HepG2 (cell line): ENCODE data around the gene CPXM2. TPM values are rescaled to one million over a fixed set of nuclear protein-coding genes. Genes with fewer than 3 reads are reported as not detected.

Experiments used
- polyA plus RNA-seq, 8 experiments: library from polyadenylated mRNA; depleted of rRNA in 3 of 8; stranded (reverse) in 7 of 8; unstranded in 1 of 8; fragments of >200 nt; fragmentation: Illumina TruSeq in 4 of 8; extraction: Trizol in 4 of 8; gene quantifications; 2 replicates each; pipeline versions ENCODE4 v1.2.1 to v1.2.3, GENCODE V29; 2011 to 2016; ENCODE audit warnings: low read depth in 4 of 8, missing spikeins in 1 of 8, mixed read lengths in 1 of 8; ENCODE audit not compliant: insufficient read depth in 1 of 8
- total RNA-seq, 5 experiments: library from RNA; depleted of rRNA; stranded (reverse); fragments of >200 nt; fragmentation: Illumina TruSeq; extraction: Trizol; gene quantifications; 2 replicates each; pipeline ENCODE4 v1.2.3, GENCODE V29; 2016; ENCODE audit warnings: low read depth in 1 of 5

Gene CPXM2
- total and polyA plus RNA-seq, 2 of the 13 experiments (the other 11 are each of a cell fraction or from before 2014, with no cell fraction given) = 0.03 TPM; not detected in 1

Other genes starting within 250 kb of the CPXM2 start
- not detected in 2 replicates for gene GPR26, start 225.5 kb downstream of the CPXM2 start, total RNA-seq (2016; rRNA removed; fragmentation: Illumina TruSeq; extraction: Trizol)
- gene GPR26, start 225.5 kb downstream of the CPXM2 start, polyA plus RNA-seq (2011; rRNA removed) = not detected in 2 replicates
- 1.1 and 1.4 TPM in 2 replicates for gene CHST15, start 201.8 kb upstream of the CPXM2 start, total RNA-seq (2016; rRNA removed; fragmentation: Illumina TruSeq; extraction: Trizol)
- 94.7 and 113 TPM in 2 replicates for gene CHST15, start 201.8 kb upstream of the CPXM2 start, polyA plus RNA-seq (2011; rRNA removed)